Measurements from ENCODE around the gene SCAF8.
A peak's percentile ranks its signal among the peaks of the same experiment; 100 is the strongest.
"Not testable (repeated sequence)": the region's sequence is repeated elsewhere in the genome, so short reads cannot be mapped to it uniquely, and the experiment has no call there.

SCAF8 gene

GRCh38 chr6:154733183-154733625 lies at the start of gene SCAF8:
Gene SCAF8 (plus strand): TSS chr6:154733416. CDS start chr6:154733901, 485 bp downstream.
- peak; percentile 79 to 88 for DNase-seq

GRCh38 chr6:154683756-154684523 lies 49.3 kb upstream of the SCAF8 start:
- DNase-seq = no peak

DNA sequence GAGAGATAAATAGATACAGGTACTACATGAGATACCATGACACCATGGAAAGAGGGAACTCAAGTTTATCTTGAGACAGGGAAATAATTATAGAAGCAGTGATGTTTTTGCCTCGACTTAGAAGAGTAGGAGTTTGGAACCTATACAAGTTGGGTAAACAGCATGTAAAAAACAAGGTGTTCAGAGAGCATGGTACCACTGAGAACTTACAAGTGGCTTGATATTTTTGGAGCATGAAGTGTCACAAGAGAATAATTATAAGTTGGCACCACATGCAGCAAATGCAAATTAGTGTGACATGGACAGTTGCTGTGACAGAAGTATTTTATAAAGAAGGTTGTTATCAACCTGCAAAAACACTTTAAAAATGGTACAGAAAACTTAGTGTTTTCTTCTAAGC lies 47.1 kb upstream of the SCAF8 start:
- no peak for DNase-seq

- DNase-seq = no peak
Measured at GRCh38 chr6:154689493-154690255, 43.5 kb upstream of the SCAF8 start.

DNA sequence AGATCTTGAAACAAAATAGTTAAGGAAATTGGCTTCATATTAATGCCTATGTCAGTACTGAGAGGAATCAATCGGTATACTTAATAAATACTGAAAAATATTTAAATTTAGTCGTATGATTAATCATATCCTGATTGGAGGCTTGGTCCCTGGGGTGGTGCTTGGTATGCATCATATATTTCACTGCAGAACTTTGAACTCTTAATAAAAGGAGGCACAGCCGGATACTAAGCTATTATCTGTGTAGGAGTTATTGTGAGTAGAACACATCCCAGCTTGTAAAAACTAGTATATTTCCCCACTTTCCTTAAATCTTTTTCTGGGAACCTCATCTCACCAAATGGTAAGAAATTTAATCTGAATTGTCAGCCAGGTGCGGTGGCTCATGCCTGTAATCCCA lies 42.4 kb upstream of the SCAF8 start:
- no peak for DNase-seq

DNA sequence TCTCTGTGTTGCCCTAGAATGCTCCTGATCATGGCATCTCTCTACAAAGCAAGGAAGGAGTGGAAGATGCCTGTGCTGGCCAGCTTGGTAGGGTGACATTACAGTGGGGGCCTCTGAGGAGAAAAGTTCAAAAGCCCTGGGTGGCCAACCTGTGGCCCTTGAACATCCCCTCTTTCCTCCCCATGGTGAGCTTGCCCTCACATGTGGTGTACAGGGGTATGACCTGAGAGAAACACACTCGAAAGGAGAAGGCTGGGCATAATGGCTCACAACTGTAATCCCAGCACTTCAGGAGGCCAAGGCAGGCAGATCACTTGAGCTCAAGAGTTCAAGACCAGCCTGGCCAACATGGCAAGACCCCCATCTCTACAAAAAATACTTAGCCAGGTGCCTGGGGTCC lies 36.6 kb upstream of the SCAF8 start:
- no peak for DNase-seq

DNA sequence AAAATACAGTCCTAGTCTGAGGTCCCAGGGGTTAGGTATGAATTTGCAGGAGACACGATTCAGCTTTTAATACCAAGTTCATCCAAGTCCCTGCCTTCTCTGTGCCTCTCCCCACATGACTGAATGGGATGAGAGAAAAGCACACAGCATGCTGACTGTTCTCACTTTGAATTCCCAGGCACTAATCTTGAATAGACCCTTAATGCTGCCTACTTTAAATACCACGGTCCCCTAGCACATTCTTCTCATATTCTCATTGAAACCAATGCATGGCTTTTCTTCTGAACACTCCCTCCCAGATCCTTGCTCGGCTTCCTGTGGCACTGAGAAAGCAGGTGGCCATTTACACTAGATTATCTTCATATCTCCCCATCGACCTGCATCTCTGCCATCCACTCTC lies 30.1 kb upstream of the SCAF8 start:
- DNase-seq = no peak

DNA sequence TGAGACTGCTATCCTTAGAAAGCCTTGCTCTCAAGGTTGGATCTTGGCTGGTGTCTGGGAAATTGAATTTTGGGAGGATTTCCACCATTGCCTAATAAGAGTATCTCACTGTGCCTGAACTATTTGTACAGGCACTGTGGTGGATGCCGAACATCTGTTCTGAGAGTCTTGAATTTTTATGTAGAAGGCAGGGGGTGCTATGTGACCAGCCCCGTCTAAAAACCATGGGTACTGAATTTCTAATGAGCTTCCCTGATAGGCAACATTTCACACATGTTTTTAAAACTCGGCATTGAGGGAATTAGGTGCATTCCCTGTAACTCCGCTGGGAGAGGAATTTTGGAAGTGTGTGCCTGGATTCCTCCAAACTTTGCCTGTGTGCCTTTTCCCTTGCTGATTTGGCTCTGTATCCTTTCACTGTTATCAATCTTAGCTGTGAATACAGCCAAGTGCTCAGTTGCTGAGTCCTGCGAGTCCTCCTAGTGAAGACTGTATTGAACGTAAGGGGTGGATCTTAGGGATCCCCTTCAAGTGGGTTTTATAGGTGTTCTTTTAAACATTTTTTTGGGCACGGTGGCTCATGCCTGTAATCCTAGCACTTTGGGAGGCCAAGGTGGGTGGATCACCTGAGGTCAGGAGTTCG lies 27.6 kb upstream of the SCAF8 start:
- DNase-seq = no peak

DNA sequence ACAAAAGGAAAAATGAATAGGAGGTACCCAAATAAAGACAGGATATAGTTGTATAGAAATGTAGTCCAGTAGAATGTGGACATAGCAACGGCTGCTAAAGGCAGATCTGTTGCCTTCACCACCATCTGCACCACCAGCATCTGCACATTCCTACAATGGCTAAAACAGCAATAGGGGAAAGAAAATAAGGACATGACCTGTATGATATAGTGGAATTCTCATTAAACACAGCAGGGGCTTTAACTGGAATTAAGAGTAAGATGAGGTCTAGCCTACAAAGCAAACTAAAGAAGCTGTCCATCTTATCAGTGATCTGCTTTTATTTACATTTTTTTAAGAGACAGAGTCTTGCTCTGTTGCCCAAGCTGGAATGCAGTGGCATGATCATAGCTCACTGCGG lies 26.8 kb upstream of the SCAF8 start:
- no peak for DNase-seq

GRCh38 chr6:154709621-154710020 lies 23.6 kb upstream of the SCAF8 start:
- no peak for DNase-seq

GRCh38 chr6:154710689-154711088 lies 22.5 kb upstream of the SCAF8 start:
- DNase-seq = no peak

DNA sequence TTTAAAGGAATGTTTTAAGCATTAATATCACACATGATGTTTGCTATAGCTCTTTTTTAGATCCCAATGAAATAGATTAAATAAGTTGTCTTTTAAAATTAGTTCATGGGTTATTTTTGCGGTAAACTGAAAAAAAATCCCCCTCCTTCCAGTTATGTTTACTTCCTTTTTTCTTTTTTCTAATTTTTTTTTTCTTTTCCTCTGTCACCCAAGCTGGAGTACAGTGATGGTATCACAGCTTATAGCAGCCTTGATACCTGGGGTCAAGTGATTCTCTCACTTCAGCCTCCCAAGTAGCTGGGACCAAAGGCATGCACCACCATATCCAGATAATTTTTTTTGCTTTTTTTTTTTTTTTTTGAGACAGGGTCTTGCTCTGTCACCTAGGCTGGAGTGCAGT lies 17.8 kb upstream of the SCAF8 start:
- no peak for DNase-seq

- not testable (repeated sequence) for DNase-seq
Measured at GRCh38 chr6:154716350-154716749, 16.9 kb upstream of the SCAF8 start.

DNA sequence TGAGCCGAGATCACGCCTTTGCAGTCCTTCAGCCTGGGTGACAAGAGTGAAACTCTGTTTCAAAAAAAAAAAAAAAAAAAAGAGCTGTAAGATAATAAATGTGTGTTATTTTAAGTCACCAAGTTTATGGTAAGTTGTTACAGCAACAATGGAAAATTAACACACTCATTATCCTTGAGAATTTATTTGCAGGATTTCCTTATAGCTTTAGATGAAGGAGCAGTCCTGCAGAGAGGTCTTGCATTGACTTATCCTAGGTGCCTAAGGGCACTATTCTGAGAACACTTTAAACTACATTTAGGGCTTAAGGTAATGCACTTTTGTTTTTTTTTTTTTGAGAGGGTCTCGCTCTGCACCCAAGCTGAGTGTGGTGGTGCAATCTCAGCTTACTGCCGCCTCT lies 13.8 kb upstream of the SCAF8 start:
- no peak for DNase-seq

GRCh38 chr6:154719854-154720253 lies 13.4 kb upstream of the SCAF8 start:
- no peak for DNase-seq

GRCh38 chr6:154721460-154721859 lies 11.8 kb upstream of the SCAF8 start:
- DNase-seq = no peak

GRCh38 chr6:154726887-154727286 lies 6.3 kb upstream of the SCAF8 start:
- DNase-seq = no peak

DNA sequence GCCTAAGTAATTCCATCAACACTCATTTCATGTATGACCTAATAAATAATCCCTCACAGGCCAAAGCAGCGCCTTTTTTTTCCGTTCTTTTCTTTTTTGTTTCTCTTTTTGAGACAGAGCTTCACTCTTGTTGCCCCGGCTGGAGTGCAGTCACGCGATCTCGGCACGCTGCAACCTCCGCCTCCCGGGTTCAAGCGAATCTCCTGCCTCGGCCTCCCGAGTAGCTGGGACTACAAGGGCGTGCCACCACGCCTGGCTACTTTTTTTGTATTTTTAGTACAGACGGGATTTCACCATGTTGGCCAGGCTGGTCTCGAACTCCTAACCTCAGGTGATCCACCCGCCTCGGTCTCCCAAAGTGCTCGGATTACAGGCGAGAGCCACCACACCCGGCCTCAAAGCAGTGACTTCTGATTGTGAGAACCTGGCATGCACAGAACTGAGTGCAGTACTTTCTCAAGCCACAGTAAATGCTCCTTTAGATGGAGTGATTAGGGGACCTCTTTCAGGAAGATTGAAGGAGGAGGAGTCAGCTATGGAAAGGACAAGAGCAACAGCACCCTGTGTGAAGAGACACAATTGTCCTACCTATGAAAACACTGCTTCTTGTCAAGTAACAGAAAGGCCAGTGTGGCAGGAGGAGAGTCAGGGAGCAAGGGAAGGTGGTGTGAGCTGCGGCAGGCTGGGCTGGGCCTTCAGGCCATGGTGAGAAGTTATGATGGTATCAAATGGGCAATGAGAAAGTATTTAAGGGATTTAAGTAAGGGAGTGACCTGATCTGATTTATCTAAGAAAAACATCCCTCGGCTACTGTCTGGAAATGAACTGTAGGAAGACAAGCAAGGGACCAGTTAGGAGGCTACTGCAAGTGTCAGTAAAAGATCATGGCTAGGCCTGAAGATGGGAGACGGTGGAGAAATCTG lies 1.7 kb upstream of the SCAF8 start:
- no peak for DNase-seq

DNA sequence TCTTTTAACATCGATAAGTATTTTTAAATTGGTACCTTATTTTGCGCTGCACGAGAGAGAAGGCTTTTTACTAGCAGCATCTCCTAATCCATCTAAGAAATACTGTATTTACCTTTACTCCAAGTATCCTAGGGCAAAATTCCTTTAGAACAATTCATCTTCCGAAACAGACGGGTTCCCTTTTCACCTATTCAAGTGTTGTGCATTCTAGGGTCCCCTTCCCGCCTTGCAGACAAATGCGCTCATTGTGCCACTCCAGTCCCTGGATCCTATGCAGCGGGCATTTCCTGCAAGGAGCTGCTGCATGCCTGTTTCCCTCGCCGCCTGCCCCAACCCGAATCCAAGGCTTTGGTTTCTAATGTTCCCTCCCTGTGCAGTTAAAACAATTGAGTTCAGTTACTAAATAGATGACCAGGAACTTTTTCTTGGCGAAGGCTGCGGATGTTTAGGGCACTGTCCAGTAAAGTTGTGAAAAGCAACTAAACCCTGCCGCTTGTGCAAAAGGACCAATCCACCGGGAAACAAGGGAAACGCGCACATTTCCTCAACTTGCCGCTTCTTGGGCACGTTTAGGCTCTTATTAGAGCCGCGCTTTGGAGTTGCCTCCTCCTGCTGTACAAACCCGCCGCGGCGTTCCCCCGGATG lies 556 bp upstream of the SCAF8 start:
- peak; percentile 72 for DNase-seq

DNA sequence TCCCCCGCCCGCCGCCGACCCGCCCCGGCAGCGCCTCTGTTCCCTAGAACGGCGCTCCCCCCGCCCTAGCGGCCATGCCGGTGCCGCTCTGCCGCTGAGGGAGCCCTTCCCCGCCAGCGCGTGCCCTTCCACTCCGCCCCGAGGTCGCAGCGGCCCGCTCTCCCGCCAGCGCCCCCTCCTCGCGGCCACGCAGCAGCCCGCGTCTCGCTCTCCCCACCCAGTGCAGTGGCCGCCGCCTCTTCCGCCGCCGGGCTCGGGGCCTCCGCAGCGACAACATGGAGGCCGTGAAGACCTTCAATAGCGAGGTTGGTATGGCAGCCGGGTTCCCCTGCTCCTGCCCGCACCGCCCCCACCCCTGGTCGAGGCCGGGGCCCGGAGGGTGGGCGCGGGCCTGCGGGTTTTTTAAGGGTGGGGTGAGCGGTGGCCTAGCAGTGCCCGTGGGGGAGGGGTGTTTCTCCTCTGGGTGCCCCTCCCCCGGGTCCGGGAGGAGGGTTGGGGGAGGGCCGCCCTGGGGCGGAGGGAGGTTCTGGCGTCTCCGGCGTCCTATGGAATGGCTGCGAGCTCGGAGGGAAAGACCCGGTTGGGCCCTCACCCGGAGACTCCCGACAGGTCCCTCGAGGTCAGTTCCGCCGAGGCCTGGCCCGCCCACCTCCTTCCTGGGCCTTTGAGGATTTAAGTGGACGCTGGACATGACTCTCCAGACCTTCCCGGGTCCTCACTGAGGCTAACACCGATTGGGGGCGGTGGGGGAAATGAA lies 588 bp downstream of the SCAF8 start:
- peak; percentile 95 for DNase-seq

- DNase-seq = no peak
Measured at GRCh38 chr6:154736618-154737259, 3.5 kb downstream of the SCAF8 start.
